Ovary (tissue), 9 donors: ENCODE data around the gene PRDX3. TPM values are rescaled to one million over a fixed set of nuclear protein-coding genes. Genes with fewer than 3 reads are reported as not detected.
"Not testable (repeated sequence)": the region's sequence is repeated elsewhere in the genome, so short reads cannot be mapped to it uniquely, and the experiment has no call there.

Source experiments
- DNase-seq, 5 donors: peaks; one replicate each; pipeline ENCODE4 v3.0.0-alpha.2; 2019 to 2020
- H3K27ac ChIP-seq, 2 donors: fragments of 200-600 bp; one replicate each; pipeline versions ENCODE4 v1.5.1 to v1.8.0; 2019 to 2022
- H3K27me3 ChIP-seq: fragments of 200-600 bp; one replicate; pipeline ENCODE4 v1.8.0; 2022
- H3K36me3 ChIP-seq: fragments of 200-600 bp; sonication (generic); one replicate; pipeline ENCODE4 v1.5.1; 2019
- H3K4me1 ChIP-seq: one replicate; pipeline ENCODE4 v1.8.1; 2013; ENCODE audit warnings: mild to moderate bottlenecking, moderate library complexity; ENCODE audit not compliant: insufficient read depth
- H3K4me3 ChIP-seq: fragments of 200-600 bp; sonication (generic); one replicate; pipeline ENCODE4 v1.5.1; 2017
- H3K9me3 ChIP-seq, 2 donors: fragments of 200-600 bp in 1 of 2; sonication (generic) in 1 of 2; one replicate each; pipeline versions ENCODE4 v1.5.1 to v1.8.1; 2013 to 2019; ENCODE audit warnings: mild to moderate bottlenecking in 1 of 2, moderate library complexity in 1 of 2
- EP300 ChIP-seq: sonication (generic); formaldehyde crosslinking; IDR thresholded peaks from one replicate; pipeline ENCODE4 v1.6.1; 2017; ENCODE audit warnings: antibody characterized with exemption
- POLR2A ChIP-seq: fragments of 450-650 bp; IDR thresholded peaks from one replicate; pipeline ENCODE4 v1.6.1; 2017; ENCODE audit warnings: antibody characterized with exemption, mild to moderate bottlenecking, moderate library complexity
- WGBS, 3 donors: extraction: QIAGEN DNeasy Blood & Tissue Kit in 1 of 3; methylation state at CpG; one replicate each; pipeline versions ENCODE4 v1.1.5 to v1.1.7; 2013 to 2017; 5-methylcytosine and 5-hydroxymethylcytosine counted together
- intact Hi-C, 4 donors: fragments of 100-400 bp; cut with DNase I; formaldehyde crosslinking; loops; one replicate each; pipeline versions ENCODE4 v1.11.0 to v1.15.1; 2022 to 2023
- polyA plus RNA-seq, 2 donors: library from polyadenylated mRNA; stranded (reverse); fragments of 200-250 nt in 1 of 2; fragments of 350-450 nt in 1 of 2; fragmentation: Illumina TruSeq in 1 of 2; extraction: RNeasy Lipid Tissue Mini Kit (QIAGEN cat#74804) in 1 of 2; gene quantifications; one replicate each; pipeline ENCODE4 v1.2.3, GENCODE V29; 2013 to 2014
- total RNA-seq, 7 donors: library from RNA; depleted of rRNA in 2 of 7; stranded (reverse); fragments of >200 nt in 2 of 7; fragmentation: NEBNext Ultra II Directional in 3 of 7; extraction: Animal tissue kit (Norgen Biotek cat#: 25700) in 3 of 7; gene quantifications; one replicate each; pipeline versions ENCODE4 v1.1.0 to v1.2.4, GENCODE V29; 2016 to 2023
- TF ChIP-seq, protein P1 (sequence below), 3 donors: fragments of 450-650 bp in 2 of 3; fragments of 200-600 bp in 1 of 3; IDR thresholded peaks; one replicate each; pipeline versions ENCODE4 v1.5.1 to v1.8.0; 2016 to 2022; ENCODE audit warnings: antibody characterized with exemption in 3 of 3, mild to moderate bottlenecking in 1 of 3
- donor health status: DM: no; HTN: no; CAD: no; lungs with moderate emphysema.
- donor health status: DM: no; HTN: no; CAD: no.
- donor health status: Bipolar disorder and iron deficiency.
- donor health status: DM: yes; HTN: yes; CAD: no.
- donor health status: DM: no; HTN: no; CAD: no.
- donor health status: DM: yes; HTN: yes; CAD: no.

The PRDX3 gene
- total and polyA plus RNA-seq, 9 donors, result 65.7 to 159 (median 81.8) TPM

DNA sequence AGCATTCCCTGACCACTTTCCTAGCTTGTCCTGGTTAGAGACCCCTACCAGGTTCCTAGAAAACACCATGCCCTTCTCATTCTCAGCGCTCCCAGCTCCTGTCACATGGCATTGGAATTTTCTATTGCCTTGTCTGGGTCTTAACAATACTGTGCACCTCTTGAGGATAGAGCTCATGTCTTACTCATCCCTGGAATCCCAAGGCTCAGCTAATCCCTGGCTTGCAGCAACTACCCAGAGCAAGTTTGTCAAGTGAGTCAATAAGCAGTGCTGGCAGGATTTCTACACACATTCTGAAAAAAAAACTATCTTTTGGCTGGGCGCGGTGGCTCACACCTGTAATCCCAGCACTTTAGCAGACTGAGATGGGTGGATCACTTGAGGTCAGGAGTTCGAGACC lies 11.7 kb upstream of the PRDX3 start:
- no peaks in the 10 kb centered on the region for H3K27me3 ChIP-seq

GRCh38 chr10:119189811-119190282 lies 11.2 kb upstream of the PRDX3 start:
- no peaks in the 10 kb centered on the region for H3K9me3 ChIP-seq
- intact Hi-C loops, result no loop called here
- H3K27ac ChIP-seq, result no peak overlapping the region
- no peaks in the 10 kb centered on the region for H3K4me1 ChIP-seq
- 49 to 58% (median 56%) methylated on average over 3 of the region's 3 CpGs for WGBS, 3 donors
- no peaks in the 10 kb centered on the region for H3K27me3 ChIP-seq
- no peaks in the 10 kb centered on the region for H3K36me3 ChIP-seq
- no peak for TF ChIP-seq EP300
- no peak for TF ChIP-seq POLR2A
- TF ChIP-seq, protein P1, sequence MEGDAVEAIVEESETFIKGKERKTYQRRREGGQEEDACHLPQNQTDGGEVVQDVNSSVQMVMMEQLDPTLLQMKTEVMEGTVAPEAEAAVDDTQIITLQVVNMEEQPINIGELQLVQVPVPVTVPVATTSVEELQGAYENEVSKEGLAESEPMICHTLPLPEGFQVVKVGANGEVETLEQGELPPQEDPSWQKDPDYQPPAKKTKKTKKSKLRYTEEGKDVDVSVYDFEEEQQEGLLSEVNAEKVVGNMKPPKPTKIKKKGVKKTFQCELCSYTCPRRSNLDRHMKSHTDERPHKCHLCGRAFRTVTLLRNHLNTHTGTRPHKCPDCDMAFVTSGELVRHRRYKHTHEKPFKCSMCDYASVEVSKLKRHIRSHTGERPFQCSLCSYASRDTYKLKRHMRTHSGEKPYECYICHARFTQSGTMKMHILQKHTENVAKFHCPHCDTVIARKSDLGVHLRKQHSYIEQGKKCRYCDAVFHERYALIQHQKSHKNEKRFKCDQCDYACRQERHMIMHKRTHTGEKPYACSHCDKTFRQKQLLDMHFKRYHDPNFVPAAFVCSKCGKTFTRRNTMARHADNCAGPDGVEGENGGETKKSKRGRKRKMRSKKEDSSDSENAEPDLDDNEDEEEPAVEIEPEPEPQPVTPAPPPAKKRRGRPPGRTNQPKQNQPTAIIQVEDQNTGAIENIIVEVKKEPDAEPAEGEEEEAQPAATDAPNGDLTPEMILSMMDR (IDR thresholded peaks at IDR 0.05), result no peak
- no peak overlapping the region for H3K4me3 ChIP-seq
- no peak for DNase-seq

More for the DNA sequence above, 11.7 kb upstream of the PRDX3 start:
- intact Hi-C loops, result no loop called here
- Histone ChIP-seq H3K27ac (no peak overlapping the region), H3K4me1 (no peaks in the 10 kb centered on the region), H3K4me3 (no peak overlapping the region), H3K9me3 (no peaks in the 10 kb centered on the region), H3K36me3 (no peaks in the 10 kb centered on the region)
- TF ChIP-seq POLR2A (no peak), EP300 (no peak)
- TF ChIP-seq, protein P1 (IDR thresholded peaks at IDR 0.05), result no peak
- 77 to 85% (median 81%) methylated on average over 4 of the region's 4 CpGs for whole genome bisulfite sequencing, 3 donors
- no peak for DNase-seq

DNA sequence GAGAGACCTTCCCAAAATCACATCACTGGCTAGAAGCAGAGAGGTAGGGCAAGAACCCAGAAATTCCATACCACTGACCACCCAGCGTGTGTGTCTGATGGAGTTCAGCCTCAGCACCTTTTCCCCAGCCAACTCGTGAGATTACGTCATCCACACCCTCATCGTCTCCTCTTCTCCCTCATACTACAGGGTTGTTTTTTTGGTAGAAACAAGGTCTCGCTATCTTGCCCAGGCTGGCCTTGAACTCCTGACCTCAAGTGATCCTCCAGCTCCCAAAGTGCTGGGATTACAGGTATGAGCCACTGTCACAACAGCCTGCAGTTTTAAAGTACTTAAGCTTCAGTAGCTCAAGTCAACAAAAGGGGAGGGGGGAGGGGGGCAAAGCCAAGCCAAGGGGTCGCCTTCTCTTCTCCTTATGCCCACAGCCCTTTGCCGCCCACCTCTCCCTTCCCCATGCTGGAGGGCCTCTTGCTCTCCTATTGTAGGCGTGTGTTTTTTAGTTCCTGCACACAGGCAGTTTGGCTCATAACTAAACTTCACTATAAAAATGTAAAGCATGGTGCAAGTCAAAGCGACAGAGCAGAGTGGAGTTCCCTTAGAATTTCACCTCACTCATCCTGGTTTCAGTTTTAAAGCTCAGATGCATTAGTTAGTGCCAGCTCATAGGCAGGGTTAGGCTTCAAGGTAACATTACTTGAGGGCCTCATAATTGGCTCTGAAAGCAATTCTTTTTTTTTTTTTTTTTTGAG lies 5.2 kb upstream of the PRDX3 start:
- intact Hi-C loops, result no loop called here
- Histone ChIP-seq H3K36me3 (no peaks in the 10 kb centered on the region), H3K4me3 (no peak overlapping the region), H3K27me3 (no peaks in the 10 kb centered on the region), H3K9me3 (no peaks in the 10 kb centered on the region), H3K27ac (no peak overlapping the region), H3K4me1 (peaks cover 2% of the 10 kb centered on the region)
- peak in 1 of 5 donors; percentile 46 for DNase-seq
- WGBS, 3 donors, result 51 to 61% (median 56%) methylated on average over 9 of the region's 9 CpGs
- TF ChIP-seq EP300 (no peak), POLR2A (no peak)
- TF ChIP-seq, protein P1 (IDR thresholded peaks at IDR 0.05), result no peak

GRCh38 chr10:119180850-119181400 lies 2.3 kb upstream of the PRDX3 start:
- intact Hi-C loops, H3K36me3 ChIP-seq, H3K27ac ChIP-seq, DNase-seq, H3K9me3 ChIP-seq, H3K4me1 ChIP-seq, H3K27me3 ChIP-seq, H3K4me3 ChIP-seq: not testable (repeated sequence)
- 95 to 98% (median 95%) methylated on average over 7 of the region's 7 CpGs for WGBS, 3 donors
